ENCODE data around the gene ZNF213. TPM values are rescaled to one million over a fixed set of nuclear protein-coding genes. Genes with fewer than 3 reads are reported as not detected.

The ZNF213 gene
- total RNA-seq, 1 donor from 2014 or later, result 13.4 TPM

- DNase-seq (ENCODE audit: low spot score, unreplicated experiment), result no peak
- H3K27me3 Mint-ChIP-seq, result peaks cover 3% of the 10 kb centered on the region
- H3K4me1 Mint-ChIP-seq (ENCODE audit: low read depth), result no peaks in the 10 kb centered on the region
- no peak overlapping the region for H3K27ac Mint-ChIP-seq
- H3K9me3 Mint-ChIP-seq (ENCODE audit: low read depth), result no peaks in the 10 kb centered on the region
- peaks cover 11% of the 10 kb centered on the region for H3K36me3 Mint-ChIP-seq (ENCODE audit: insufficient read depth)
- TF ChIP-seq, protein P1, sequence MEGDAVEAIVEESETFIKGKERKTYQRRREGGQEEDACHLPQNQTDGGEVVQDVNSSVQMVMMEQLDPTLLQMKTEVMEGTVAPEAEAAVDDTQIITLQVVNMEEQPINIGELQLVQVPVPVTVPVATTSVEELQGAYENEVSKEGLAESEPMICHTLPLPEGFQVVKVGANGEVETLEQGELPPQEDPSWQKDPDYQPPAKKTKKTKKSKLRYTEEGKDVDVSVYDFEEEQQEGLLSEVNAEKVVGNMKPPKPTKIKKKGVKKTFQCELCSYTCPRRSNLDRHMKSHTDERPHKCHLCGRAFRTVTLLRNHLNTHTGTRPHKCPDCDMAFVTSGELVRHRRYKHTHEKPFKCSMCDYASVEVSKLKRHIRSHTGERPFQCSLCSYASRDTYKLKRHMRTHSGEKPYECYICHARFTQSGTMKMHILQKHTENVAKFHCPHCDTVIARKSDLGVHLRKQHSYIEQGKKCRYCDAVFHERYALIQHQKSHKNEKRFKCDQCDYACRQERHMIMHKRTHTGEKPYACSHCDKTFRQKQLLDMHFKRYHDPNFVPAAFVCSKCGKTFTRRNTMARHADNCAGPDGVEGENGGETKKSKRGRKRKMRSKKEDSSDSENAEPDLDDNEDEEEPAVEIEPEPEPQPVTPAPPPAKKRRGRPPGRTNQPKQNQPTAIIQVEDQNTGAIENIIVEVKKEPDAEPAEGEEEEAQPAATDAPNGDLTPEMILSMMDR (IDR thresholded peaks at IDR 0.05; ENCODE audit: unreplicated experiment), result no peak
- H3K4me3 Mint-ChIP-seq (ENCODE audit: low read depth), result no peak overlapping the region
Observed at GRCh38 chr16:3142327-3142726, 7.5 kb downstream of the ZNF213 start.

GRCh38 chr16:3142770-3143169 lies 7.9 kb downstream of the ZNF213 start:
- H3K36me3 Mint-ChIP-seq (ENCODE audit: insufficient read depth), result peaks cover 11% of the 10 kb centered on the region
- peaks cover 6% of the 10 kb centered on the region for H3K27me3 Mint-ChIP-seq
- TF ChIP-seq, protein P1 (IDR thresholded peaks at IDR 0.05; ENCODE audit: unreplicated experiment), result no peak
- no peaks in the 10 kb centered on the region for H3K9me3 Mint-ChIP-seq (ENCODE audit: low read depth)
- H3K27ac Mint-ChIP-seq, result no peak overlapping the region
- H3K4me1 Mint-ChIP-seq (ENCODE audit: low read depth), result no peaks in the 10 kb centered on the region
- H3K4me3 Mint-ChIP-seq (ENCODE audit: low read depth), result no peak overlapping the region
- DNase-seq (ENCODE audit: low spot score, unreplicated experiment), result no peak

- no peak for DNase-seq (ENCODE audit: low spot score, unreplicated experiment)
- Mint-ChIP-seq H3K9me3 (ENCODE audit: low read depth) (no peaks in the 10 kb centered on the region), H3K36me3 (ENCODE audit: insufficient read depth) (peaks cover 11% of the 10 kb centered on the region), H3K27ac (no peak overlapping the region), H3K27me3 (peaks cover 6% of the 10 kb centered on the region), H3K4me3 (ENCODE audit: low read depth) (no peak overlapping the region), H3K4me1 (ENCODE audit: low read depth) (no peaks in the 10 kb centered on the region)
- TF ChIP-seq, protein P1 (IDR thresholded peaks at IDR 0.05; ENCODE audit: unreplicated experiment), result no peak
Observed at GRCh38 chr16:3143189-3143588, 8.4 kb downstream of the ZNF213 start.

- no peak for DNase-seq (ENCODE audit: low spot score, unreplicated experiment)
- Mint-ChIP-seq H3K9me3 (ENCODE audit: low read depth) (no peaks in the 10 kb centered on the region), H3K27ac (no peak overlapping the region), H3K36me3 (ENCODE audit: insufficient read depth) (peaks cover 11% of the 10 kb centered on the region), H3K4me3 (ENCODE audit: low read depth) (no peak overlapping the region), H3K4me1 (ENCODE audit: low read depth) (no peaks in the 10 kb centered on the region), H3K27me3 (peaks cover 6% of the 10 kb centered on the region)
- TF ChIP-seq, protein P1 (IDR thresholded peaks at IDR 0.05; ENCODE audit: unreplicated experiment), result no peak
Observed at GRCh38 chr16:3143598-3144320, 8.9 kb downstream of the ZNF213 start.

GRCh38 chr16:3144321-3144983 lies 9.6 kb downstream of the ZNF213 start:
- peaks cover 6% of the 10 kb centered on the region for H3K27me3 Mint-ChIP-seq
- peaks cover 7% of the 10 kb centered on the region for H3K36me3 Mint-ChIP-seq (ENCODE audit: insufficient read depth)
- no peaks in the 10 kb centered on the region for H3K9me3 Mint-ChIP-seq (ENCODE audit: low read depth)
- no peaks in the 10 kb centered on the region for H3K4me1 Mint-ChIP-seq (ENCODE audit: low read depth)
- TF ChIP-seq, protein P1 (IDR thresholded peaks at IDR 0.05; ENCODE audit: unreplicated experiment), result no peak
- no peak for DNase-seq (ENCODE audit: low spot score, unreplicated experiment)
- H3K4me3 Mint-ChIP-seq (ENCODE audit: low read depth), result no peak overlapping the region
- no peak overlapping the region for H3K27ac Mint-ChIP-seq

All from progenitor cell of endocrine pancreas (in vitro differentiated cells).